ENCODE measurements around the gene LRFN3.

The LRFN3 gene

GRCh38 chr19:35901055-35901644 lies 35.0 kb upstream of the LRFN3 start:
- no peak for DNase-seq

DNA sequence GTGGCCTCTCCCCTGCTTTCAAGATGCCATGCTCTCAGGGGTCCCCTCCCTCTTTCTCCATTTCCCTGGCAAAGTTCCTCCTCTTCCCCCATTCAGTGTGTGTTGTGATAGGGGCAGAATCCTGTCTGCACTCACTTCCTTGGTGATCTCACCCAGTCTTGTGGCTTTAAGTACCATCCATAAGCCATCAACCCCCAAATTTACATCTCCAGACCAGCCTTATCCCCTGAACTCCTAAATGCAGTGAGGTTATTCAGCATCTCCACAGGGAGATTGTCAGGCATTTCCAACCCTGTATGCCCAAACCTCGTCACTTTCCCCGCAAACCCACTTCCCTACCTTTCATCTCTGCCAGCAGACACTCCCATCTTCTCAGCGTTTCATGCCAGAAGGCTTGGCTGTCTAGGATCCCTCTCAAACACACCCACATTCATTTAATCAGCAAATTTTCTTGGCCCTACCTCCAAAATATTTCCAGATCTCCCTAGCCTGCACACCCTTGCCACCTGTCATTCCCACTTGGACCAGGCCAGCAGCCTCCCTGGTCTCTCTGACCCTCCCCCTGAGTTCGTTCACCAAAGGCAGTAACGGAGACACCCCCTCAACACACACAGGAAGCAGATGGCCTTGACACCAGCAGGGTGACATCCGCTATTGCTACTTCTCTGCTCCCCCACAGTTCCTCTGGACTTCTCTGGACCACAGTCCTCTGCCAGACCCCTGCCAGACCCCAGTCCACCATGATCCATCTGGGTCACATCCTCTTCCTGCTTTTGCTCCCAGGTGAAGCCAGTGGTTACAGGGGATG lies 34.1 kb upstream of the LRFN3 start, which contains the start of gene HCST:
HCST (plus strand) TSS at position 676 of the 808 bp plus-strand sequence; CDS start at position 741, 65 bp downstream.
- H3K4me3 ChIP-seq (ENCODE audit: control insufficient read depth in 1 of 7, extremely low read depth in 1 of 7, insufficient read depth in 4 of 7, low read depth in 2 of 7, low read length in 6 of 7) = peak within 1 kb of the TSS; percentile 16 to 90 (median 84)
- 0% methylated on average over 6 of the region's 6 CpGs for WGBS (ENCODE audit: insufficient coverage)
- peak; percentile 53 to 95 (median 92) for DNase-seq
- POLR2A ChIA-PET = no interaction called here
- H3K27me3 ChIP-seq (replicated peaks in 2 of 5; ENCODE audit: control insufficient read depth in 4 of 5, insufficient read depth in 5 of 5, low read length in 4 of 5) = no peaks in the 10 kb centered on the region
- CTCF ChIA-PET = no interaction called here
- no peaks in the 10 kb centered on the region for H3K9me3 ChIP-seq (ENCODE audit: control extremely low read depth in 1 of 5, control insufficient read depth in 4 of 5, insufficient read depth in 2 of 5, low read depth in 1 of 5, low read length in 4 of 5)
- H3K4me1 ChIP-seq (ENCODE audit: control extremely low read depth in 1 of 4, control insufficient read depth in 4 of 4, insufficient read depth in 4 of 4, low read length in 3 of 4) = peaks cover 15 to 77% (median 65%) of the 10 kb centered on the region in 4 experiments
- H3K36me3 ChIP-seq (ENCODE audit: control insufficient read depth in 4 of 4, insufficient read depth in 4 of 4, low read length in 3 of 4) = peaks cover 0 to 17% (median 5%) of the 10 kb centered on the region in 4 experiments
- H3K27ac ChIP-seq (ENCODE audit: insufficient read depth in 1 of 2, low read depth in 1 of 2, low read length in 2 of 2, poor library complexity in 1 of 2, severe bottlenecking in 2 of 2) = peak within 1 kb of the TSS; percentile 80 to 94

More at GRCh38 chr19:35901055-35901644, 35.0 kb upstream of the LRFN3 start:
- no CpG with 5 or more reads among the region's 2 CpGs for WGBS (ENCODE audit: insufficient coverage)
- ChIA-PET CTCF (interaction anchor here (0.9 kb wide), 1 partner anchor 13 kb away, joined by 3 read pairs; no protein-coding TSS in a partner anchor), POLR2A (interaction anchor here (0.6 to 2.1 kb wide), 5 partner anchors 8 to 30 kb away, joined by 3 to 15 read pairs (median 5); no protein-coding TSS in a partner anchor)
- H3K4me3 ChIP-seq (ENCODE audit: control insufficient read depth in 1 of 7, extremely low read depth in 1 of 7, insufficient read depth in 4 of 7, low read depth in 2 of 7, low read length in 6 of 7) = peak overlapping the region in 6 of 7 experiments; percentile 72 to 90 (median 85)
- H3K27me3 ChIP-seq (replicated peaks in 2 of 5; ENCODE audit: control insufficient read depth in 4 of 5, insufficient read depth in 5 of 5, low read length in 4 of 5) = no peaks in the 10 kb centered on the region
- peak overlapping the region; percentile 91 to 94 for H3K27ac ChIP-seq (ENCODE audit: insufficient read depth in 1 of 2, low read depth in 1 of 2, low read length in 2 of 2, poor library complexity in 1 of 2, severe bottlenecking in 2 of 2)
- H3K4me1 ChIP-seq (ENCODE audit: control extremely low read depth in 1 of 4, control insufficient read depth in 4 of 4, insufficient read depth in 4 of 4, low read length in 3 of 4) = peaks cover 15 to 69% (median 64%) of the 10 kb centered on the region in 4 experiments
- H3K9me3 ChIP-seq (ENCODE audit: control extremely low read depth in 1 of 5, control insufficient read depth in 4 of 5, insufficient read depth in 2 of 5, low read depth in 1 of 5, low read length in 4 of 5) = no peaks in the 10 kb centered on the region
- peaks cover 0 to 26% (median 13%) of the 10 kb centered on the region in 4 experiments for H3K36me3 ChIP-seq (ENCODE audit: control insufficient read depth in 4 of 4, insufficient read depth in 4 of 4, low read length in 3 of 4)

DNA sequence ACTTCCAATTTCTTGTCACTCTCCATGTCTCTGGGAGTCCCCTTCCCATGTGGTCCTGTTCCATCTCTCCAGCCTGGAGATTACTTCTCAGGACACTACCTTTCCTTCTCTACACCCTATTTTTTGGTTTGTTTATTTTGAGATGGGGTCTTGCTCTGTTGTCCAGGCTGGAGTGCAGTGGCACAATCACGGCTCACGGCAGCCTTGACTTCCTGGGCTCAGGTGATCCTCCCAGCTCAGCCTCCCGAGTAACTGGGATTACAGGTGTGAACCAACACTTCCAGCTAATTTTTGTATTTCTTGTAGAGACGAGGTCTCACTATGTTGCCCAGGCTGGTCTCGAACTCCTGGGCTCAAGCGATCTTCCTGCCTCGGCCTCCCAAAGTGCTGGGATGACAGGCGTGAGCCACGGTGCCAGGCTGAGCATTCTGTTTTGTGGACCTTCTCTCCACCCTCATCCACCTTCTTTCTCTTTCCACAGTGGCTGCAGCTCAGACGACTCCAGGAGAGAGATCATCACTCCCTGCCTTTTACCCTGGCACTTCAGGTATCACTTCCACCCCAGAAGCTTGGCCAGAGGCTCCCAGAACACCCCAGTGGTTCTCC lies 33.2 kb upstream of the LRFN3 start:
- Histone ChIP-seq H3K9me3 (ENCODE audit: control extremely low read depth in 1 of 5, control insufficient read depth in 4 of 5, insufficient read depth in 2 of 5, low read depth in 1 of 5, low read length in 4 of 5) (no peaks in the 10 kb centered on the region), H3K4me1 (ENCODE audit: control extremely low read depth in 1 of 4, control insufficient read depth in 4 of 4, insufficient read depth in 4 of 4, low read length in 3 of 4) (peaks cover 15 to 82% (median 70%) of the 10 kb centered on the region in 4 experiments), H3K4me3 (ENCODE audit: control insufficient read depth in 1 of 7, extremely low read depth in 1 of 7, insufficient read depth in 4 of 7, low read depth in 2 of 7, low read length in 6 of 7) (peak overlapping the region; percentile 16 to 90 (median 84)), H3K27me3 (replicated peaks in 2 of 5; ENCODE audit: control insufficient read depth in 4 of 5, insufficient read depth in 5 of 5, low read length in 4 of 5) (no peaks in the 10 kb centered on the region), H3K36me3 (ENCODE audit: control insufficient read depth in 4 of 4, insufficient read depth in 4 of 4, low read length in 3 of 4) (peaks cover 0 to 8% (median 0%) of the 10 kb centered on the region in 4 experiments), H3K27ac (ENCODE audit: insufficient read depth in 1 of 2, low read depth in 1 of 2, low read length in 2 of 2, poor library complexity in 1 of 2, severe bottlenecking in 2 of 2) (peak overlapping the region; percentile 80 to 94)
- no peak for DNase-seq
- POLR2A ChIA-PET = interaction anchor here (1.0 kb wide), 2 partner anchors 21 to 28 kb away, joined by 4 read pairs; no protein-coding TSS in a partner anchor
- WGBS (ENCODE audit: insufficient coverage) = 68% methylated on average over 7 of the region's 10 CpGs
- CTCF ChIA-PET = interaction anchor here (1.2 to 3.1 kb wide), 2 partner anchors 9 to 23 kb away, joined by 3 to 11 read pairs; no protein-coding TSS in a partner anchor

DNA sequence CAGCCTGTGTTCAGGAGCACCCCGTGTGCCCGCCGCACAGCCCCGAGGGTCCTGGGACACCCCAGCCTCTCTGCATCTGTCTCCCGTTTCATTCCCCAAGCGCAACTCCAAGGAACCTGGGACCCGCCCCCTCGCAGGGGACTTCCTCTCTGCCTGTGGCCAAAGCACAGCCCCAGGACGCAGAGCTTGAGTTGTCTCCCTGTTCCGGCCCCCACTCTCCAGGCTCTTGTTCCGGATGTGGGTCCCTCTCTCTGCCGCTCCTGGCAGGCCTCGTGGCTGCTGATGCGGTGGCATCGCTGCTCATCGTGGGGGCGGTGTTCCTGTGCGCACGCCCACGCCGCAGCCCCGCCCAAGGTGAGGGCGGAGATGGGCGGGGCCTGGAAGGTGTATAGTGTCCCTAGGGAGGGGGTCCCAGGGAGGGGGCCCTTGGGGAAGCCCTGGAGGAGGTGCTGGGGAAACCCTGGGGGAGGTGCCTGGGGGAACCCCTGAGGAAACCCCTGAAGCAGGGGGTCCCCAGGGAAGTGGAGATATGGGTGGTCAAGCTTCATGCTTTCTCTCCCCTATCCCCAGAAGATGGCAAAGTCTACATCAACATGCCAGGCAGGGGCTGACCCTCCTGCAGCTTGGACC lies 32.5 kb upstream of the LRFN3 start:
- ChIA-PET CTCF (interaction anchor here (1.2 to 3.1 kb wide), 2 partner anchors 8 to 23 kb away, joined by 3 to 11 read pairs; no protein-coding TSS in a partner anchor), POLR2A (interaction anchor here (0.6 to 1.0 kb wide), 3 partner anchors 22 to 485 kb away, joined by 3 to 4 read pairs (median 4); no protein-coding TSS in a partner anchor)
- peak overlapping the region; percentile 16 to 90 (median 84) for H3K4me3 ChIP-seq (ENCODE audit: control insufficient read depth in 1 of 7, extremely low read depth in 1 of 7, insufficient read depth in 4 of 7, low read depth in 2 of 7, low read length in 6 of 7)
- WGBS (ENCODE audit: insufficient coverage) = 0% methylated on average over 12 of the region's 24 CpGs
- H3K36me3 ChIP-seq (ENCODE audit: control insufficient read depth in 4 of 4, insufficient read depth in 4 of 4, low read length in 3 of 4) = peaks cover 0 to under 1% (median 0%) of the 10 kb centered on the region in 4 experiments
- DNase-seq = peak; percentile 94 to 98 (median 97)
- H3K27me3 ChIP-seq (replicated peaks in 2 of 5; ENCODE audit: control insufficient read depth in 4 of 5, insufficient read depth in 5 of 5, low read length in 4 of 5) = no peaks in the 10 kb centered on the region
- peaks cover 17 to 82% (median 71%) of the 10 kb centered on the region in 4 experiments for H3K4me1 ChIP-seq (ENCODE audit: control extremely low read depth in 1 of 4, control insufficient read depth in 4 of 4, insufficient read depth in 4 of 4, low read length in 3 of 4)
- H3K9me3 ChIP-seq (ENCODE audit: control extremely low read depth in 1 of 5, control insufficient read depth in 4 of 5, insufficient read depth in 2 of 5, low read depth in 1 of 5, low read length in 4 of 5) = no peaks in the 10 kb centered on the region
- H3K27ac ChIP-seq (ENCODE audit: insufficient read depth in 1 of 2, low read depth in 1 of 2, low read length in 2 of 2, poor library complexity in 1 of 2, severe bottlenecking in 2 of 2) = peak overlapping the region; percentile 80 to 94

DNA sequence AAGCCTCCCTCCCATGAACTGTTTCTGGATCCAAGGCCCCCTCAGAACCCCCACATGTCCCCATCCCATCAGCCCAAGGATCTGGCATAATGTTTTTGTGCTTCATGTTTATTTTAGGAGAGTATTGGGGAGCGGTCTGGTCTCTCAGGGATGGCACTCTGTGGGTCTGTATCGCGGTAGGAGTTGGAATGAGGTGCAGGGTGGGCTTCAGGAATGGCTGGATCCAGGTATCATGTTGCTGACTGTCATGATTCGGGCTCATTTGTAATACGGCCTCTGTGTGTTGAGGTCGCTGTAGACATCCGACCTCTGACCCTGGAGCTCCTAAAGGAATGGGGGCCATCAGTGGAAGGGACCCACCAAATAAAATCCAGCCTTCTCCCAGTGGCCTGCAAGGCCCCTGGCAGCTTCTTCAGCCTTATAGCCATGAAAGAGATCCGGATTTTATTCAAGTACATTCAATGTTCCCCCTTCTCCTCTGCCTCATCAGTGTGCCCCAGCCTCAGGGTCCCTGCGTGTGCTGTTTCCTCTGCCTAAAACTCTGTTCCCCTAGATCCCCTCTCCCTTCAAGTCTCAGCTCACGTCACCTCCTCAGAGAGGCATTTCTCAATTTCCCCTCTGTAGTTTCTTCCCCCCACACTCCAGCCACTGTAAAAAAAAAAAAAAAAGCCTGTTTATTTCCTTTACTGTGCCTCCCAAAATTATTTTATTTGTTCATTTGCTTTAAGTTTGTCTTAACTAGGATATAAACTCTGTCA lies 31.7 kb upstream of the LRFN3 start:
- no peaks in the 10 kb centered on the region for H3K36me3 ChIP-seq (ENCODE audit: control insufficient read depth in 4 of 4, insufficient read depth in 4 of 4, low read length in 3 of 4)
- WGBS (ENCODE audit: insufficient coverage) = 73% methylated on average over 10 of the region's 10 CpGs
- CTCF ChIA-PET = interaction anchor here (0.7 to 3.1 kb wide), 5 partner anchors 19 to 27 kb away, joined by 3 to 11 read pairs (median 3); no protein-coding TSS in a partner anchor
- peak overlapping the region; percentile 70 to 94 for H3K27ac ChIP-seq (ENCODE audit: insufficient read depth in 1 of 2, low read depth in 1 of 2, low read length in 2 of 2, poor library complexity in 1 of 2, severe bottlenecking in 2 of 2)
- peak overlapping the region in 4 of 7 experiments; percentile 27 to 90 (median 68) for H3K4me3 ChIP-seq (ENCODE audit: control insufficient read depth in 1 of 7, extremely low read depth in 1 of 7, insufficient read depth in 4 of 7, low read depth in 2 of 7, low read length in 6 of 7)
- peak in 2 of 3 donors; percentile 52 to 61 for DNase-seq
- H3K4me1 ChIP-seq (ENCODE audit: control extremely low read depth in 1 of 4, control insufficient read depth in 4 of 4, insufficient read depth in 4 of 4, low read length in 3 of 4) = peaks cover 21 to 86% (median 74%) of the 10 kb centered on the region in 4 experiments
- POLR2A ChIA-PET = interaction anchor here (1.2 kb wide), 1 partner anchor 27 kb away, joined by 4 read pairs; no protein-coding TSS in a partner anchor
- H3K27me3 ChIP-seq (replicated peaks in 2 of 5; ENCODE audit: control insufficient read depth in 4 of 5, insufficient read depth in 5 of 5, low read length in 4 of 5) = no peaks in the 10 kb centered on the region
- no peaks in the 10 kb centered on the region for H3K9me3 ChIP-seq (ENCODE audit: control extremely low read depth in 1 of 5, control insufficient read depth in 4 of 5, insufficient read depth in 2 of 5, low read depth in 1 of 5, low read length in 4 of 5)

Measured in common myeloid progenitor, CD34-positive (primary cell).